GM19397 (cell line): ENCODE measurements around the gene DDX28.
"Not testable (repeated sequence)": the region's sequence is repeated elsewhere in the genome, so short reads cannot be mapped to it uniquely, and the experiment has no call there.

Experiments
- ATAC-seq: cut with Tn5 transposase; IDR thresholded peaks from one replicate; pipeline ENCODE4 v1.9.1; 2021; ENCODE audit warnings: mild to moderate bottlenecking, moderate library complexity; ENCODE audit not compliant: unreplicated experiment

The DDX28 gene

GRCh38 chr16:67998231-67998778, 24.7 kb downstream of the DDX28 start:
- not testable (repeated sequence) for ATAC-seq

- ATAC-seq = no peak
These were observed 26.4 kb downstream of the DDX28 start for GRCh38 chr16:67996666-67997065.

GRCh38 chr16:67995423-67995822, 27.6 kb downstream of the DDX28 start:
- ATAC-seq = no peak

GRCh38 chr16:67994040-67994408, 29.0 kb downstream of the DDX28 start:
- not testable (repeated sequence) for ATAC-seq

- ATAC-seq = peak; percentile 87
These were observed 29.6 kb downstream of the DDX28 start for GRCh38 chr16:67993207-67994039.

GRCh38 chr16:67992661-67993206, 30.3 kb downstream of the DDX28 start:
- no peak for ATAC-seq

- no peak for ATAC-seq
These were observed 33.0 kb downstream of the DDX28 start for GRCh38 chr16:67990018-67990386.

GRCh38 chr16:67989322-67990017, 33.6 kb downstream of the DDX28 start:
- ATAC-seq = no peak

GRCh38 chr16:67988675-67989074, 34.4 kb downstream of the DDX28 start:
- no peak for ATAC-seq

- no peak for ATAC-seq
These were observed 35.4 kb downstream of the DDX28 start for GRCh38 chr16:67987460-67988160.

GRCh38 chr16:67986949-67987348, 36.1 kb downstream of the DDX28 start:
- no peak for ATAC-seq

- no peak for ATAC-seq
These were observed 40.9 kb downstream of the DDX28 start for GRCh38 chr16:67982011-67982696.

GRCh38 chr16:67979955-67980678, 42.9 kb downstream of the DDX28 start, which contains the start of gene DPEP3:
DPEP3 (minus strand) TSS chr16:67980499; CDS start chr16:67980380, 119 bp downstream.
- no peak for ATAC-seq

- ATAC-seq = no peak
These were observed 45.4 kb downstream of the DDX28 start for GRCh38 chr16:67977469-67978227.

- no peak for ATAC-seq
These were observed 46.0 kb downstream of the DDX28 start for GRCh38 chr16:67977005-67977404.

GRCh38 chr16:67976205-67976604, 46.8 kb downstream of the DDX28 start:
- no peak for ATAC-seq

GRCh38 chr16:67975321-67976105, 47.5 kb downstream of the DDX28 start:
- ATAC-seq = no peak

- not testable (repeated sequence) for ATAC-seq
These were observed 50.7 kb downstream of the DDX28 start for GRCh38 chr16:67972285-67972684.
